Upper lobe of right lung (tissue), 1 donor: Measurements from ENCODE around the gene FAM163B. TPM values are rescaled to one million over a fixed set of nuclear protein-coding genes. Genes with fewer than 3 reads are reported as not detected.

Experiments used
- ATAC-seq: fragments of 200-7000 bp; cut with Tn5 transposase; one replicate; pipeline ENCODE4 v1.9.1; 2020; ENCODE audit warnings: mild to moderate bottlenecking, moderate library complexity
- DNase-seq: peaks from one replicate; pipeline ENCODE4 v3.0.0-alpha.2; 2020
- H3K27ac ChIP-seq: fragments of 200-600 bp; one replicate; pipeline ENCODE4 v1.8.0; 2022
- H3K27me3 ChIP-seq: fragments of 200-600 bp; one replicate; pipeline ENCODE4 v1.8.0; 2022; ENCODE audit warnings: mild to moderate bottlenecking
- H3K36me3 ChIP-seq: fragments of 200-600 bp; one replicate; pipeline ENCODE4 v1.8.0; 2022
- H3K4me1 ChIP-seq: fragments of 200-600 bp; one replicate; pipeline ENCODE4 v1.8.0; 2022
- H3K4me3 ChIP-seq: fragments of 200-600 bp; one replicate; pipeline ENCODE4 v1.8.0; 2022; ENCODE audit warnings: mild to moderate bottlenecking
- H3K9me3 ChIP-seq: fragments of 200-600 bp; one replicate; pipeline ENCODE4 v1.8.0; 2022
- CTCF ChIP-seq: fragments of 200-600 bp; IDR thresholded peaks from one replicate; pipeline ENCODE4 v1.8.0; 2022; ENCODE audit warnings: antibody characterized with exemption
- intact Hi-C: fragments of 100-400 bp; cut with DNase I; formaldehyde crosslinking; loops from one replicate; pipeline ENCODE4 v1.11.0; 2022
- total RNA-seq: library from RNA; stranded (reverse); fragmentation: NEBNext Ultra II Directional; extraction: Animal tissue kit (Norgen Biotek cat#: 25700); gene quantifications from one replicate; pipeline ENCODE4 v1.2.1, GENCODE V29; 2021
- donor health status: DM: no; HTN: yes; CAD: no; lungs with severe emphysema.

The FAM163B gene
- total RNA-seq, 1 donor from 2014 or later: not detected

- H3K36me3 ChIP-seq: no peaks in the 10 kb centered on the region
- H3K4me3 ChIP-seq: no peak overlapping the region
- DNase-seq (no peak), ATAC-seq (no peak)
- no peak for TF ChIP-seq CTCF
- no peaks in the 10 kb centered on the region for H3K4me1 ChIP-seq
- peaks cover 8% of the 10 kb centered on the region for H3K9me3 ChIP-seq
- H3K27me3 ChIP-seq: no peaks in the 10 kb centered on the region
- no peak overlapping the region for H3K27ac ChIP-seq
- intact Hi-C loops: no loop called here
Measured at GRCh38 chr9:133595910-133596309, 13.3 kb downstream of the FAM163B start.

GRCh38 chr9:133594310-133594709, 14.9 kb downstream of the FAM163B start:
- DNase-seq: no peak
- intact Hi-C loops: no loop called here

GRCh38 chr9:133593587-133594253, 15.5 kb downstream of the FAM163B start:
- TF ChIP-seq CTCF: no peak
- intact Hi-C loops: no loop called here
- H3K9me3 ChIP-seq: peaks cover 8% of the 10 kb centered on the region
- DNase-seq (no peak), ATAC-seq (no peak)
- no peak overlapping the region for H3K4me3 ChIP-seq
- H3K27ac ChIP-seq: no peak overlapping the region
- no peaks in the 10 kb centered on the region for H3K27me3 ChIP-seq
- H3K4me1 ChIP-seq: no peaks in the 10 kb centered on the region
- no peaks in the 10 kb centered on the region for H3K36me3 ChIP-seq

More at GRCh38 chr9:133594310-133594709, 14.9 kb downstream of the FAM163B start:
- no peaks in the 10 kb centered on the region for H3K4me1 ChIP-seq
- H3K9me3 ChIP-seq: peaks cover 8% of the 10 kb centered on the region
- H3K4me3 ChIP-seq: no peak overlapping the region
- no peak for ATAC-seq
- H3K27me3 ChIP-seq: no peaks in the 10 kb centered on the region
- no peaks in the 10 kb centered on the region for H3K36me3 ChIP-seq
- H3K27ac ChIP-seq: no peak overlapping the region
- no peak for TF ChIP-seq CTCF

- peak; percentile 8 for TF ChIP-seq CTCF
- no peak for DNase-seq
- Histone ChIP-seq H3K4me1 (no peaks in the 10 kb centered on the region), H3K9me3 (peaks cover 5% of the 10 kb centered on the region), H3K27ac (no peak overlapping the region), H3K4me3 (no peak overlapping the region), H3K27me3 (no peaks in the 10 kb centered on the region), H3K36me3 (no peaks in the 10 kb centered on the region)
- intact Hi-C loops: no loop called here
- no peak for ATAC-seq
Measured at GRCh38 chr9:133592731-133593409, 16.3 kb downstream of the FAM163B start.

GRCh38 chr9:133591985-133592384, 17.2 kb downstream of the FAM163B start:
- H3K4me1 ChIP-seq: no peaks in the 10 kb centered on the region
- no peak overlapping the region for H3K27ac ChIP-seq
- DNase-seq: no peak
- no peaks in the 10 kb centered on the region for H3K36me3 ChIP-seq
- ATAC-seq: no peak
- H3K9me3 ChIP-seq: peaks cover 4% of the 10 kb centered on the region
- intact Hi-C loops: no loop called here
- no peak overlapping the region for H3K4me3 ChIP-seq
- TF ChIP-seq CTCF: no peak
- peaks cover under 1% of the 10 kb centered on the region for H3K27me3 ChIP-seq
